Stomach (tissue), 9 donors: Measurements from ENCODE around the gene TCERG1. TPM values are rescaled to one million over a fixed set of nuclear protein-coding genes. Genes with fewer than 3 reads are reported as not detected.

ENCODE experiments used
- DNase-seq, 2 donors: peaks; one replicate each; pipeline versions ENCODE4 v3.0.0 to v3.0.0-alpha.2; 2013 to 2019
- H3K27ac ChIP-seq, 5 donors: fragments of 200-600 bp in 4 of 5; sonication (generic) in 4 of 5; one replicate each; pipeline ENCODE4 v1.5.1; 2013 to 2019; ENCODE audit warnings: mild to moderate bottlenecking in 1 of 5, moderate library complexity in 1 of 5
- H3K27me3 ChIP-seq, 3 donors: fragments of 200-600 bp; sonication (generic); one replicate each; pipeline ENCODE4 v1.5.1; 2017 to 2019; ENCODE audit warnings: mixed run types in 1 of 3
- H3K36me3 ChIP-seq, 4 donors: fragments of 200-600 bp; sonication (generic); 1 replicate in 3 of 4; 2 replicates in 1 of 4; pipeline ENCODE4 v1.5.1; 2016 to 2019
- H3K4me1 ChIP-seq, 4 donors: fragments of 200-600 bp; sonication (generic); one replicate each; pipeline ENCODE4 v1.5.1; 2016 to 2019
- H3K4me3 ChIP-seq, 4 donors: fragments of 200-600 bp; sonication (generic) in 3 of 4; one replicate each; pipeline ENCODE4 v1.5.1; 2016 to 2019; ENCODE audit warnings: mild to moderate bottlenecking in 1 of 4
- H3K9me3 ChIP-seq, 4 donors: fragments of 200-600 bp; sonication (generic); one replicate each; pipeline ENCODE4 v1.5.1; 2016 to 2019
- CTCF ChIP-seq, 7 experiments: fragments of 450-650 bp in 4 of 7; fragments of 200-600 bp in 3 of 7; sonication (generic) in 3 of 7; IDR thresholded peaks; one replicate each; pipeline ENCODE4 v1.5.1; 2016 to 2019; ENCODE audit warnings: antibody characterized with exemption in 7 of 7, control low read depth in 2 of 7, mild to moderate bottlenecking in 1 of 7
- EP300 ChIP-seq: sonication (generic); formaldehyde crosslinking; IDR thresholded peaks from one replicate; pipeline ENCODE4 v1.6.1; 2017; ENCODE audit warnings: antibody characterized with exemption
- POLR2A ChIP-seq, 4 donors: fragments of 450-650 bp; IDR thresholded peaks; one replicate each; pipeline ENCODE4 v1.6.1; 2016; ENCODE audit warnings: antibody characterized with exemption in 4 of 4, control low read depth in 2 of 4, mild to moderate bottlenecking in 1 of 4, moderate library complexity in 1 of 4
- POLR2AphosphoS5 ChIP-seq, 3 donors: sonication (generic); formaldehyde crosslinking; IDR thresholded peaks; one replicate each; pipeline ENCODE4 v1.6.1; 2016; ENCODE audit warnings: antibody characterized with exemption in 3 of 3
- WGBS, 5 donors: extraction: QIAGEN DNeasy Blood & Tissue Kit in 3 of 5; methylation state at CpG; one replicate each; pipeline versions ENCODE4 v1.1.5 to v1.1.7; 2013 to 2018; 5-methylcytosine and 5-hydroxymethylcytosine counted together
- intact Hi-C: fragments of 100-400 bp; cut with DNase I; formaldehyde crosslinking; loops from one replicate; pipeline ENCODE4 v1.15.1; 2023; ENCODE audit warnings: low total_unique reads
- polyA plus RNA-seq, 3 donors: library from polyadenylated mRNA; stranded (reverse); fragments of 200-250 nt; gene quantifications; one replicate each; pipeline ENCODE4 v1.2.3, GENCODE V29; 2013
- total RNA-seq, 5 donors: library from RNA; depleted of rRNA; stranded (reverse); fragments of >200 nt; gene quantifications; one replicate each; pipeline versions ENCODE4 v1.1.0 to v1.2.3, GENCODE V29; 2014 to 2016
- donor health status: healthy with polysubstance abuse.
- donor health status: Bipolar disorder and iron deficiency.
- donor health status: healthy.

Gene TCERG1
- total and polyA plus RNA-seq, 8 donors: 9.9 to 120 (median 58.4) TPM

- intact Hi-C loops: no loop called here
- TF ChIP-seq POLR2A (IDR thresholded peaks at IDR 0.05) (no peak), CTCF (IDR thresholded peaks at IDR 0.05) (no peak), POLR2AphosphoS5 (IDR thresholded peaks at IDR 0.05) (no peak), EP300 (no peak)
- DNase-seq: no peak
These were observed 6.2 kb upstream of the TCERG1 start for GRCh38 chr5:146440870-146441495.

DNA sequence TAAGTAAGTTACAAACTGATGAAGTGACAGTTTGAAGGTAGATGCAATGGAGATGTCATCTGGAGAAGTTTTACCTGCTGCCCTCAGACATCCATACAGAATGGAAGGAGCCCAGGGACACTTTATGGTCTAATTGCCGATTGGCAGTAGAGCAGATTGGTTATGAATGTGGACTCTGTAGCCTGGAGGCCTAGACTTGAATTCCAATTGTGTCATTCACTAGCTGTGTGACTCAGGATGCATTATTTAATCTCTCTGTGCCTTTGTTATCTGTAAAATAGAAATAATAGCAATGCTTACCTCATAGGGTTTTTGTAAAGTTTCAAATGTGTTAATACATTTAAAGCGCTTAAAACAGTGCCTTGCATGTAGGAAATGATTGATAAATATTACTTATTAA, 5.2 kb upstream of the TCERG1 start:
- no peak for DNase-seq
- Histone ChIP-seq H3K4me1 (peaks cover 0 to 4% (median 2%) of the 10 kb centered on the region in 4 donors), H3K9me3 (no peaks in the 10 kb centered on the region), H3K4me3 (no peak overlapping the region), H3K27ac (no peak overlapping the region), H3K27me3 (peaks cover 0 to 7% (median 0%) of the 10 kb centered on the region in 3 donors), H3K36me3 (no peaks in the 10 kb centered on the region)
- intact Hi-C loops: no loop called here
- WGBS, 5 donors: 85 to 96% (median 91%) methylated on average over 2 of the region's 2 CpGs
- TF ChIP-seq CTCF (IDR thresholded peaks at IDR 0.05) (no peak), EP300 (no peak), POLR2AphosphoS5 (IDR thresholded peaks at IDR 0.05) (no peak), POLR2A (IDR thresholded peaks at IDR 0.05) (no peak)

More at GRCh38 chr5:146440870-146441495, 6.2 kb upstream of the TCERG1 start:
- WGBS, 5 donors: 72 to 81% (median 81%) methylated on average over 5 of the region's 5 CpGs
- Histone ChIP-seq H3K4me1 (no peaks in the 10 kb centered on the region), H3K36me3 (no peaks in the 10 kb centered on the region), H3K27me3 (peaks cover 0 to 17% (median 0%) of the 10 kb centered on the region in 3 donors), H3K4me3 (no peak overlapping the region), H3K9me3 (no peaks in the 10 kb centered on the region), H3K27ac (no peak overlapping the region)

DNA sequence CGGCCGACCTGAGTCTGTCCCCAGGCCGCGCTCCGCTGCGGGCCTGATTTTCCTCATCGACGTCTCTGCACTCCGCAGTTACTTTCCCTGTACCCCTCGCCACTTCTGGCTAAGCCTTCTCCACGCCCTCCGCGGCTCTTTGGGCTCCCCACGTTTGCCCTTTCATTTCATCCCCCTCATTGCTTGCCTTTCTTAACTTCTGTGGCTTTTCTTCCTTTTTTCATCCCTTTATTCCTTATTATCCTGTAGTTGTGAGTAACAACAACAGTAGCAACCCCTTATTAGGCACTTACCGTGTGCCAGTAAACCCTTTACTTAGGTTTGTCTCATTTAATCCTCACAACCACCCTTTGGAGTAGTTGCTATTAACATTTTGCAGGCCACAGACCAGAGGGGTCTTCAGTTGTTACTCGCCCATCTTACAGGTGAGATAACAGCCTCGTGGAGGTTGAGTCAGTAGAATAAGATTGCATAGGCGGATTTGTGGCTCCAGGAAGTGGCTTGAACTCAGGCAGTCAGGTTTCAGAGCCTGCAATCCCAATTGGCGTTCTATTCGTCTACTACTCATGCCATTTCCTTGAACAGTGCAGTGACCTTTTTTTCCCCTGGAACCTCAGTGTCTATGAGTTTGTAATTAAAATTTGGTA, 724 bp downstream of the TCERG1 start:
- DNase-seq: peak in 1 of 2 donors; percentile 61
- peak overlapping the region; percentile 94 to 100 (median 98) for H3K4me3 ChIP-seq
- no peaks in the 10 kb centered on the region for H3K9me3 ChIP-seq

More for the DNA sequence above, 724 bp downstream of the TCERG1 start:
- WGBS, 5 donors: 0 to 1% (median 1%) methylated on average over 20 of the region's 20 CpGs
- no peak for TF ChIP-seq CTCF (IDR thresholded peaks at IDR 0.05)
- no peak for TF ChIP-seq POLR2AphosphoS5 (IDR thresholded peaks at IDR 0.05)
- Histone ChIP-seq H3K27ac (peak overlapping the region; percentile 90 to 96 (median 93)), H3K36me3 (no peaks in the 10 kb centered on the region), H3K4me1 (peaks cover 14 to 55% (median 41%) of the 10 kb centered on the region in 4 donors), H3K27me3 (no peaks in the 10 kb centered on the region)
- intact Hi-C loops: no loop called here
